Cardiac muscle cell (in vitro differentiated cells and primary cell): ENCODE data around the gene EDDM3A. TPM values are rescaled to one million over a fixed set of nuclear protein-coding genes. Genes with fewer than 3 reads are reported as not detected.

ENCODE experiments used
- DNase-seq, 2 donors: peaks; one replicate each; pipeline versions ENCODE4 v3.0.0 to v3.0.0-alpha.2; 2010 to 2017; ENCODE audit warnings: low read depth in 1 of 2, low spot score in 1 of 2
- H3K27ac ChIP-seq: fragments of 200-600 bp; sonication (generic); 2 replicates; pipeline ENCODE4 v1.5.1; 2016
- H3K27me3 ChIP-seq: fragments of 200-600 bp; sonication (generic); 2 replicates; pipeline ENCODE4 v1.6.0; 2016; ENCODE audit warnings: control low read depth
- H3K36me3 ChIP-seq: fragments of 200-600 bp; sonication (generic); 2 replicates; pipeline ENCODE4 v1.5.1; 2016; ENCODE audit warnings: control low read depth
- H3K4me1 ChIP-seq: fragments of 200-600 bp; sonication (generic); 2 replicates; pipeline ENCODE4 v1.8.1; 2017; ENCODE audit warnings: low read depth, mild to moderate bottlenecking, mixed run types
- H3K4me3 ChIP-seq: fragments of 200-600 bp; sonication (generic); 2 replicates; pipeline ENCODE4 v1.5.1; 2016; ENCODE audit warnings: mild to moderate bottlenecking
- H3K9me3 ChIP-seq: fragments of 200-600 bp; sonication (generic); 2 replicates; pipeline ENCODE4 v1.5.1; 2017; ENCODE audit warnings: low read depth, mild to moderate bottlenecking, control low read depth
- polyA plus RNA-seq: library from polyadenylated mRNA; unstranded; fragments of >200 nt; fragmentation: Nextera tagmentation; extraction: Ambion mirVana; gene quantifications from 2 replicates; pipeline ENCODE4 v1.2.1, GENCODE V29; 2016
- total RNA-seq: library from RNA; depleted of rRNA; stranded (reverse); fragments of >200 nt; gene quantifications from 2 replicates; pipeline ENCODE4 v1.2.3, GENCODE V29; 2016
- TF ChIP-seq, protein P1 (sequence below): IDR thresholded peaks from 2 replicates; pipeline ENCODE4 v1.5.1; 2012; ENCODE audit warnings: low read depth, mild to moderate bottlenecking, low read length

The EDDM3A gene
- total and polyA plus RNA-seq, 2 experiments from 2014 or later, result 0.15 TPM; not detected in 1

DNA sequence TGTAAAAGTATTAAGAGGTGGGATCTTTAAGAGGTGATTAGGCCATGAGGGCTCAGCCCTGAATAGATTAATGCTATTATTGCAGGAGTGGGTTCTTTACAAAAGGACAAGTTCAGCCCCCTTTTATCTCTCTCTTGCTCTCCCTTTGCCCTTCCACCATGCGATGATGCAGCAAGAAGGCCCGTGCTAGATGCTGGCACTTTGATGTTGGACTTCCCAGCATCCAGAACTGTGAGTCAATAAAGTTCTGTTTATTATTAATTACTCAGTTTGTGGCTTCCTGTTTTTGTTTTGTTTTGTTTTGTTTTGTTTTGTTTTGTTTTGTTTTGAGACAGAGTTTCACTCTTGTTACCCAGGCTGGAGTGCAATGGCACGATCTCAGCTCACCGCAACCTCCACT is 46.9 kb downstream of the EDDM3A start:
- TF ChIP-seq, protein P1, sequence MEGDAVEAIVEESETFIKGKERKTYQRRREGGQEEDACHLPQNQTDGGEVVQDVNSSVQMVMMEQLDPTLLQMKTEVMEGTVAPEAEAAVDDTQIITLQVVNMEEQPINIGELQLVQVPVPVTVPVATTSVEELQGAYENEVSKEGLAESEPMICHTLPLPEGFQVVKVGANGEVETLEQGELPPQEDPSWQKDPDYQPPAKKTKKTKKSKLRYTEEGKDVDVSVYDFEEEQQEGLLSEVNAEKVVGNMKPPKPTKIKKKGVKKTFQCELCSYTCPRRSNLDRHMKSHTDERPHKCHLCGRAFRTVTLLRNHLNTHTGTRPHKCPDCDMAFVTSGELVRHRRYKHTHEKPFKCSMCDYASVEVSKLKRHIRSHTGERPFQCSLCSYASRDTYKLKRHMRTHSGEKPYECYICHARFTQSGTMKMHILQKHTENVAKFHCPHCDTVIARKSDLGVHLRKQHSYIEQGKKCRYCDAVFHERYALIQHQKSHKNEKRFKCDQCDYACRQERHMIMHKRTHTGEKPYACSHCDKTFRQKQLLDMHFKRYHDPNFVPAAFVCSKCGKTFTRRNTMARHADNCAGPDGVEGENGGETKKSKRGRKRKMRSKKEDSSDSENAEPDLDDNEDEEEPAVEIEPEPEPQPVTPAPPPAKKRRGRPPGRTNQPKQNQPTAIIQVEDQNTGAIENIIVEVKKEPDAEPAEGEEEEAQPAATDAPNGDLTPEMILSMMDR, result no peak
- Histone ChIP-seq H3K4me1 (peaks cover 11% of the 10 kb centered on the region), H3K36me3 (no peaks in the 10 kb centered on the region), H3K27ac (no peak overlapping the region), H3K27me3 (no peaks in the 10 kb centered on the region), H3K4me3 (no peak overlapping the region), H3K9me3 (no peaks in the 10 kb centered on the region)
- DNase-seq, result no peak

GRCh38 chr14:20794644-20795369 is 49.1 kb downstream of the EDDM3A start:
- peak in 1 of 2 donors; percentile 42 for DNase-seq
- Histone ChIP-seq H3K9me3 (no peaks in the 10 kb centered on the region), H3K36me3 (no peaks in the 10 kb centered on the region), H3K27ac (no peak overlapping the region), H3K4me3 (no peak overlapping the region), H3K4me1 (peaks cover 23% of the 10 kb centered on the region), H3K27me3 (no peaks in the 10 kb centered on the region)
- TF ChIP-seq, protein P1, result no peak

DNA sequence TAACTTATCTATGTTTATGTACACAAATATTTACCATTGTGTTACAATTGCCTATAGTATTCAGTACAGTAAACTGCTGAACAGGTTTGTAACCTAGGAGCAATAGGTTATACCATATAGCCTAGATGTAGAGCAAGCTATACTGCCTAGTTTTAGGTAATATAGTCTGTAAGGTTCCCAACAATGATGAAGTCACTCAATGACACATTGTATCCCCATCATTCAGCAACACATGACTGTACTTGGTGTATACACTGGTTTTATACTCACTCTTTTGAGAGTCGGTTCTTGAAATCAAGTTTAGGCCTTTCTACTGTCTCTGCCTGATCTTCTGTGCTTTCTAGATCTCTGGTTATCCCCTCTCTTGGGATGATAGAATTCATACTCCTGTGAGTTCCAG is 51.5 kb downstream of the EDDM3A start:
- TF ChIP-seq, protein P1, result no peak
- H3K27ac ChIP-seq, result no peak overlapping the region
- no peaks in the 10 kb centered on the region for H3K36me3 ChIP-seq
- no peaks in the 10 kb centered on the region for H3K9me3 ChIP-seq
- H3K4me3 ChIP-seq, result no peak overlapping the region
- H3K4me1 ChIP-seq, result peaks cover 23% of the 10 kb centered on the region
- no peak for DNase-seq
- no peaks in the 10 kb centered on the region for H3K27me3 ChIP-seq

Other genes with a start within 250 kb of the EDDM3A start
- not detected in 2 replicates for gene RNASE10, start 240.3 kb upstream of the EDDM3A start, total RNA-seq
- 0.81 and 0.99 TPM in 2 replicates for gene RNASE10, start 240.3 kb upstream of the EDDM3A start, polyA plus RNA-seq
- not detected in 2 replicates for gene RNASE9, start 184.8 kb upstream of the EDDM3A start, total RNA-seq
- gene RNASE9, start 184.8 kb upstream of the EDDM3A start, polyA plus RNA-seq, result not detected in 2 replicates
- gene RNASE11, start 157.9 kb upstream of the EDDM3A start, total RNA-seq, result not detected in 2 replicates
- not detected in 2 replicates for gene RNASE11, start 157.9 kb upstream of the EDDM3A start, polyA plus RNA-seq
- gene RNASE12, start 154.5 kb upstream of the EDDM3A start, total RNA-seq, result not detected in 2 replicates
- gene RNASE12, start 154.5 kb upstream of the EDDM3A start, polyA plus RNA-seq, result not detected in 2 replicates
- not detected in 2 replicates for gene OR6S1, start 104.2 kb upstream of the EDDM3A start, total RNA-seq
- not detected in 2 replicates for gene OR6S1, start 104.2 kb upstream of the EDDM3A start, polyA plus RNA-seq
- gene RNASE4, start 61.3 kb upstream of the EDDM3A start, total RNA-seq, result 9.1 and 9.6 TPM in 2 replicates
- gene RNASE4, start 61.3 kb upstream of the EDDM3A start, polyA plus RNA-seq, result 7.2 and 12.4 TPM in 2 replicates
- gene ANG, start 57.1 kb upstream of the EDDM3A start, total RNA-seq, result 0.83 and 3.8 TPM in 2 replicates
- 2.1 and 2.7 TPM in 2 replicates for gene ANG, start 57.1 kb upstream of the EDDM3A start, polyA plus RNA-seq
- gene EDDM3B, start 22.5 kb downstream of the EDDM3A start, total RNA-seq, result 1.8 TPM in 1 of 2 replicates, not detected in the other
- 0.26 and 5.2 TPM in 2 replicates for gene EDDM3B, start 22.5 kb downstream of the EDDM3A start, polyA plus RNA-seq
- gene RNASE6, start 35.4 kb downstream of the EDDM3A start, total RNA-seq, result not detected in 2 replicates
- 0.60 TPM in 1 of 2 replicates, not detected in the other for gene RNASE6, start 35.4 kb downstream of the EDDM3A start, polyA plus RNA-seq
- 1.3 and 3.6 TPM in 2 replicates for gene RNASE1, start 57.0 kb downstream of the EDDM3A start, total RNA-seq
- 2.5 and 5.7 TPM in 2 replicates for gene RNASE1, start 57.0 kb downstream of the EDDM3A start, polyA plus RNA-seq
- gene RNASE3, start 145.5 kb downstream of the EDDM3A start, total RNA-seq, result not detected in 2 replicates
- gene RNASE3, start 145.5 kb downstream of the EDDM3A start, polyA plus RNA-seq, result not detected in 2 replicates
- not detected in 2 replicates for gene RNASE2, start 209.6 kb downstream of the EDDM3A start, total RNA-seq
- gene RNASE2, start 209.6 kb downstream of the EDDM3A start, polyA plus RNA-seq, result not detected in 2 replicates
- gene METTL17, start 244.1 kb downstream of the EDDM3A start, total RNA-seq, result 152 and 172 TPM in 2 replicates
- 122 and 127 TPM in 2 replicates for gene METTL17, start 244.1 kb downstream of the EDDM3A start, polyA plus RNA-seq